ENCODE results near the gene LLCFC1. TPM values are rescaled to one million over a fixed set of nuclear protein-coding genes. Genes with fewer than 3 reads are reported as not detected.

The LLCFC1 gene
- total RNA-seq, 2 donors from 2014 or later, result not detected

DNA sequence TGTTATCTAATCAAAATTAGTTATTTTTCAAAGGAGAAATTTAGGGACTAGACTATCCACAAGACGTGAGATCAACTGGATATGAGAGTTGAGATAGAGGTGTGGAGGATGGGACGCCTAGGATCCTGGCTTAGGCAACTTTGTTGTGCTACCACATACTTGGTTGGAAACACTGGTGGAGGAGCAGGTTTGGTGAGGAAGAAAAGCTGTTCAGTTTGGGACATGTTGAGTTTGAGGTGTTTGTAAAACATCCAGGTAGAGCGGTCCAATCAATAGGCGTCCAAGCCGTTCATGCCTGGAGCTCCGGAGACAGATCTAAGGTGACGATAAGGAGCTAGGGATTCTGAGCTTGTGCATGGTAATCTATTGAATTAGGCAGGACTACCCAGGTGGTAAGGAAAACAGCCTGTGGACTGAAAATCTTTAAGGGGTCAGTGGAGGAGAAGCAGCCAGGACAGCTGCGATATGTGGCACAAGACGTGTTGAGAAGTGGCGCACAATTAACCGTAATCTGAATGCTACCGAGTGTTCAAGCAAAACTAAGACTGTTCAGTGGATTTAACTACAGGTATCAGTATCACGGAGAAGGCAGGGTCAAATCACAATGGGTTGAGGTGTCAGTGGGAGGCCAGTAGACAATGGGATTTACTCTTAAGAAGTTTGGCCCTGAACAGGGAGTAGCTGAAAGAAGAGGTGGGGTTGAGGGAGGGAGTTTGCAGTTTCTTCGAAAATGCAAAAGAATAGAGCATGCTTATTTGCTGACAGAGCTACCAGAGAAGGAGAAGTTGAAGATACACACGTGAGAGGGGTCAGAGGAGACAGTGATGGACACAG, 37.6 kb upstream of the LLCFC1 start:
- DNase-seq, result no peak
- peaks cover 2 to 3% of the 10 kb centered on the region in 2 donors for H3K9me3 Mint-ChIP-seq
- H3K27ac Mint-ChIP-seq, result no peak overlapping the region
- no peaks in the 10 kb centered on the region for H3K27me3 Mint-ChIP-seq (ENCODE audit: low read depth)
- peaks cover 0 to 2% of the 10 kb centered on the region in 2 donors for H3K36me3 Mint-ChIP-seq (ENCODE audit: insufficient read depth in 2 of 2)
- ATAC-seq (replicated peaks in 1 of 2), result no peak
- H3K4me3 Mint-ChIP-seq, result no peak overlapping the region
- H3K4me1 Mint-ChIP-seq (ENCODE audit: low read depth), result no peaks in the 10 kb centered on the region

DNA sequence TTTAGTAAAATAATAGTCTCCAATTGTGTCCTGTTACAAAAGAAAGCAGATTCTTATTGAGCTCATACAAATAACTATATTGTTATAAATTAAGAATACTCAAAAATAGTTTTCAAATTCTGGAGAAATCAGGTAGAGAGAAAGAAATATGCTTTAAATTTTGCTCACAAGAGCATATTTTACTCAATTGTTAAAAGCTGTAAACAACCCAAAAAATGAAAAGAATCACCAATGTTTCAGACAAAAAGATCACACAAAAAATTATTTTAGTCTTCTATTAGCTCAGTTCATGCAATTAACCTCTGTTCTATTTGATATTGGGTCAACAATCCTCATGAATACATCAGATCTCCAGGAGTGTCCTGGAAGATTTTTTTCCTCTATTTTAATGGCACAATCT, 35.2 kb upstream of the LLCFC1 start:
- Mint-ChIP-seq H3K4me3 (no peak overlapping the region), H3K27me3 (ENCODE audit: low read depth) (peaks cover 16% of the 10 kb centered on the region), H3K4me1 (ENCODE audit: low read depth) (no peaks in the 10 kb centered on the region), H3K9me3 (peaks cover 2 to 3% of the 10 kb centered on the region in 2 donors), H3K36me3 (ENCODE audit: insufficient read depth in 2 of 2) (peaks cover 0 to 2% of the 10 kb centered on the region in 2 donors), H3K27ac (no peak overlapping the region)
- no peak for ATAC-seq (replicated peaks in 1 of 2)
- DNase-seq, result no peak

DNA sequence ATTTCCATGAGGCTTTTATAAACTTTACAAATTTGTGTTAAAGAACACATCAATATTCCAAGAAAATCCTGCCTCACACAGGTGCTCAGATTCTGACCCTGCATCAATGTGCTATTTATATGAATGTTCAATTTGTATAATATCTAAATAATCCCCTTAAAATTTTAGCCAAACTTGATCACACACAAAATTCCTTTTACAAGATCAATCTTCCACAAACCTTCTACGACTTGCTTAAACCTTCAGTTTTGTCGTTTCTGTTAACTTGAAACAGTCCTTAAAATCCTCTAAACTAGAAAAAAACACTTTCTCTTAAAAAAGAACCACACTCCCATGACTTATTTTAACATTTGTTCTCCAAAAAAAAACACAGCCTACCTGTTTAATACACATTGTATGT, 33.5 kb upstream of the LLCFC1 start:
- ATAC-seq (replicated peaks in 1 of 2) (no peak), DNase-seq (no peak)
- Mint-ChIP-seq H3K27ac (no peak overlapping the region), H3K4me3 (no peak overlapping the region), H3K36me3 (ENCODE audit: insufficient read depth in 2 of 2) (peaks cover 0 to 2% of the 10 kb centered on the region in 2 donors), H3K9me3 (peaks cover 2 to 3% of the 10 kb centered on the region in 2 donors), H3K27me3 (ENCODE audit: low read depth) (peaks cover 22% of the 10 kb centered on the region), H3K4me1 (ENCODE audit: low read depth) (no peaks in the 10 kb centered on the region)

GRCh38 chr7:142906643-142907042, 32.6 kb upstream of the LLCFC1 start:
- Mint-ChIP-seq H3K27me3 (ENCODE audit: low read depth) (peaks cover 31% of the 10 kb centered on the region), H3K4me3 (no peak overlapping the region), H3K4me1 (ENCODE audit: low read depth) (no peaks in the 10 kb centered on the region), H3K9me3 (peaks cover 2 to 3% of the 10 kb centered on the region in 2 donors), H3K36me3 (ENCODE audit: insufficient read depth in 2 of 2) (peaks cover 0 to 2% of the 10 kb centered on the region in 2 donors), H3K27ac (no peak overlapping the region)
- DNase-seq (no peak), ATAC-seq (replicated peaks in 1 of 2) (no peak)

- no peak overlapping the region for H3K27ac Mint-ChIP-seq
- peaks cover 32% of the 10 kb centered on the region for H3K27me3 Mint-ChIP-seq (ENCODE audit: low read depth)
- ATAC-seq (replicated peaks in 1 of 2) (no peak), DNase-seq (no peak)
- H3K36me3 Mint-ChIP-seq (ENCODE audit: insufficient read depth in 2 of 2), result no peaks in the 10 kb centered on the region
- peaks cover 0 to 3% of the 10 kb centered on the region in 2 donors for H3K9me3 Mint-ChIP-seq
- H3K4me3 Mint-ChIP-seq, result no peak overlapping the region
- no peaks in the 10 kb centered on the region for H3K4me1 Mint-ChIP-seq (ENCODE audit: low read depth)
Measured at GRCh38 chr7:142908290-142908689, 31.0 kb upstream of the LLCFC1 start.

GRCh38 chr7:142908921-142909890, 30.1 kb upstream of the LLCFC1 start:
- H3K27ac Mint-ChIP-seq, result no peak overlapping the region
- DNase-seq (no peak), ATAC-seq (replicated peaks in 1 of 2) (peak in 1 of 2 donors; percentile 31)
- H3K4me3 Mint-ChIP-seq, result no peak overlapping the region
- no peaks in the 10 kb centered on the region for H3K4me1 Mint-ChIP-seq (ENCODE audit: low read depth)
- H3K36me3 Mint-ChIP-seq (ENCODE audit: insufficient read depth in 2 of 2), result no peaks in the 10 kb centered on the region
- H3K27me3 Mint-ChIP-seq (ENCODE audit: low read depth), result peaks cover 32% of the 10 kb centered on the region
- peaks cover 0 to 3% of the 10 kb centered on the region in 2 donors for H3K9me3 Mint-ChIP-seq

- Mint-ChIP-seq H3K4me1 (ENCODE audit: low read depth) (no peaks in the 10 kb centered on the region), H3K4me3 (no peak overlapping the region), H3K36me3 (ENCODE audit: insufficient read depth in 2 of 2) (no peaks in the 10 kb centered on the region), H3K27ac (no peak overlapping the region), H3K27me3 (ENCODE audit: low read depth) (peaks cover 32% of the 10 kb centered on the region), H3K9me3 (peaks cover 0 to 3% of the 10 kb centered on the region in 2 donors)
- DNase-seq (no peak), ATAC-seq (replicated peaks in 1 of 2) (no peak)
Measured at GRCh38 chr7:142910031-142910433, 29.3 kb upstream of the LLCFC1 start.

GRCh38 chr7:142910481-142910880, 28.8 kb upstream of the LLCFC1 start:
- DNase-seq (no peak), ATAC-seq (replicated peaks in 1 of 2) (no peak)
- Mint-ChIP-seq H3K4me1 (ENCODE audit: low read depth) (no peaks in the 10 kb centered on the region), H3K27me3 (ENCODE audit: low read depth) (peaks cover 32% of the 10 kb centered on the region), H3K27ac (no peak overlapping the region), H3K4me3 (no peak overlapping the region), H3K36me3 (ENCODE audit: insufficient read depth in 2 of 2) (no peaks in the 10 kb centered on the region), H3K9me3 (peaks cover 0 to 3% of the 10 kb centered on the region in 2 donors)

- no peak for ATAC-seq (replicated peaks in 1 of 2)
- peaks cover 25% of the 10 kb centered on the region for H3K27me3 Mint-ChIP-seq (ENCODE audit: low read depth)
- H3K9me3 Mint-ChIP-seq, result no peaks in the 10 kb centered on the region
Measured at GRCh38 chr7:142913051-142913450, 26.2 kb upstream of the LLCFC1 start.

GRCh38 chr7:142913566-142913965, 25.7 kb upstream of the LLCFC1 start:
- H3K27ac Mint-ChIP-seq, result no peak overlapping the region
- no peaks in the 10 kb centered on the region for H3K4me1 Mint-ChIP-seq (ENCODE audit: low read depth)
- no peaks in the 10 kb centered on the region for H3K36me3 Mint-ChIP-seq (ENCODE audit: insufficient read depth in 2 of 2)
- no peak for ATAC-seq (replicated peaks in 1 of 2)
- H3K4me3 Mint-ChIP-seq, result no peak overlapping the region
- DNase-seq, result no peak
- peaks cover 28% of the 10 kb centered on the region for H3K27me3 Mint-ChIP-seq (ENCODE audit: low read depth)
- H3K9me3 Mint-ChIP-seq, result no peaks in the 10 kb centered on the region

More at GRCh38 chr7:142913051-142913450, 26.2 kb upstream of the LLCFC1 start:
- Mint-ChIP-seq H3K4me3 (no peak overlapping the region), H3K27ac (no peak overlapping the region), H3K36me3 (ENCODE audit: insufficient read depth in 2 of 2) (no peaks in the 10 kb centered on the region), H3K4me1 (ENCODE audit: low read depth) (no peaks in the 10 kb centered on the region)
- no peak for DNase-seq

DNA sequence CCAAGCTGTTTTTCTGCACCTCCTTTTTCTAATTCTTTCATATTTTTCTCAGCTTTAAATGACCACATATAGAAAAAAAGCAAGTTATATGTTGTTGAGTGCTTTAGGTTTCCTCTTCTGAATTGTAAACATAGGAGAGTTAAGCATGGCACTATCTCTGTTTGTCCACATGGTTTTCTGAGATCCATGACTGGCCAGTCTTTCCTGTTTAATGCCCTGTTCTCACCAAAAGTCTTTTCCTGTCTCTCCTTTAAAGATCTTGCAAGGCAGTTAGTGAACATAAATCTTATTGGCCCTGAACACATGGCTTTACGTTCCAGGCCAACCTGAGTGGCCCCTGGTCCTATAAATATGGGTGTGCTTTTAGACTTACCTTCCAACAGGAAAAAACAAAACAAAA, 25.2 kb upstream of the LLCFC1 start:
- Mint-ChIP-seq H3K27ac (no peak overlapping the region), H3K4me3 (no peak overlapping the region), H3K4me1 (ENCODE audit: low read depth) (no peaks in the 10 kb centered on the region), H3K9me3 (no peaks in the 10 kb centered on the region), H3K27me3 (ENCODE audit: low read depth) (peaks cover 23% of the 10 kb centered on the region), H3K36me3 (ENCODE audit: insufficient read depth in 2 of 2) (no peaks in the 10 kb centered on the region)
- DNase-seq (no peak), ATAC-seq (replicated peaks in 1 of 2) (no peak)

DNA sequence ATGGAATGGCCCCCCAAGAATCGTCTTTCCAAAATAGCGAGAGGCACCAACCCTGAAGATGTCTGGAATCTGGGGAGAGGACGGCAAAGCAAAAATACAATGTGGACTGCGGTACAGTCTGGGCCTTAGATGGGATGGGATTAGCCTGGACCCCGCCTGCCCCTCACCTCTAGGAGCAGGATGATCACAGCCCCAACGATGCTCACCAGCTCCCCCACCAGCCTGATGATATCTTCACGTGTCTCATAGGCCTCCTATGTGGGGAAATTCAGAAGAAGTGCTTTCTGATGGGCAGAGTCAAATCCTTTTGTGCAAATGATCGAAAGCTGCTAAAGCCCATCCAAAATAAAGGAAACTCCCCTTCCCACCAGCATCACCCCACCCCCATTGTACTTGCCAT, 24.0 kb upstream of the LLCFC1 start:
- Mint-ChIP-seq H3K4me1 (ENCODE audit: low read depth) (no peaks in the 10 kb centered on the region), H3K9me3 (no peaks in the 10 kb centered on the region), H3K27me3 (ENCODE audit: low read depth) (peaks cover 20% of the 10 kb centered on the region), H3K27ac (no peak overlapping the region), H3K36me3 (ENCODE audit: insufficient read depth in 2 of 2) (no peaks in the 10 kb centered on the region), H3K4me3 (no peak overlapping the region)
- DNase-seq (no peak), ATAC-seq (replicated peaks in 1 of 2) (no peak)

GRCh38 chr7:142916508-142916907, 22.8 kb upstream of the LLCFC1 start:
- Mint-ChIP-seq H3K4me3 (no peak overlapping the region), H3K27ac (no peak overlapping the region), H3K4me1 (ENCODE audit: low read depth) (no peaks in the 10 kb centered on the region), H3K9me3 (no peaks in the 10 kb centered on the region), H3K36me3 (ENCODE audit: insufficient read depth in 2 of 2) (no peaks in the 10 kb centered on the region), H3K27me3 (ENCODE audit: low read depth) (peaks cover 9% of the 10 kb centered on the region)
- DNase-seq (no peak), ATAC-seq (replicated peaks in 1 of 2) (no peak)
